Epidermal melanocyte (primary cell): ENCODE measurements around the gene MAPRE3.
A peak's percentile ranks its signal among the peaks of the same experiment; 100 is the strongest.
"Not testable (repeated sequence)": the region's sequence is repeated elsewhere in the genome, so short reads cannot be mapped to it uniquely, and the experiment has no call there.

Source experiments
- DNase-seq: peaks from one replicate; pipeline ENCODE4 v3.0.0; 2011; ENCODE audit warnings: low spot score; ENCODE audit not compliant: insufficient read length

The MAPRE3 gene

GRCh38 chr2:26970244-26970927, at the start of gene MAPRE3:
Gene MAPRE3, plus strand, starts transcription at chr2:26970637. Its CDS starts 51,582 bp downstream, at chr2:27022219.
- DNase-seq, result peak; percentile 76

GRCh38 chr2:26921323-26921722, 49.1 kb upstream of the MAPRE3 start:
- no peak for DNase-seq

- no peak for DNase-seq
Measured at GRCh38 chr2:26922405-26923188, 47.8 kb upstream of the MAPRE3 start.

- not testable (repeated sequence) for DNase-seq
Measured at GRCh38 chr2:26923189-26923466, 47.3 kb upstream of the MAPRE3 start.

GRCh38 chr2:26924731-26925099, 45.7 kb upstream of the MAPRE3 start:
- no peak for DNase-seq

GRCh38 chr2:26925100-26925791, 45.2 kb upstream of the MAPRE3 start:
- DNase-seq, result no peak

GRCh38 chr2:26927221-26927620, 43.2 kb upstream of the MAPRE3 start:
- DNase-seq, result no peak

- DNase-seq, result no peak
Measured at GRCh38 chr2:26932974-26933373, 37.5 kb upstream of the MAPRE3 start.

GRCh38 chr2:26933431-26934334, 36.8 kb upstream of the MAPRE3 start:
- DNase-seq, result no peak

- DNase-seq, result no peak
Measured at GRCh38 chr2:26934335-26934724, 36.1 kb upstream of the MAPRE3 start.

- no peak for DNase-seq
Measured at GRCh38 chr2:26934985-26935384, 35.5 kb upstream of the MAPRE3 start.

- DNase-seq, result no peak
Measured at GRCh38 chr2:26936855-26937254, 33.6 kb upstream of the MAPRE3 start.

GRCh38 chr2:26938399-26939118, 31.9 kb upstream of the MAPRE3 start:
- no peak for DNase-seq

GRCh38 chr2:26940001-26940400, 30.4 kb upstream of the MAPRE3 start:
- no peak for DNase-seq

GRCh38 chr2:26941486-26941885, 29.0 kb upstream of the MAPRE3 start:
- DNase-seq, result no peak

- peak; percentile 59 for DNase-seq
Measured at GRCh38 chr2:26942543-26943295, 27.7 kb upstream of the MAPRE3 start.

- no peak for DNase-seq
Measured at GRCh38 chr2:26945991-26946750, 24.3 kb upstream of the MAPRE3 start.

GRCh38 chr2:26946841-26947784, 23.3 kb upstream of the MAPRE3 start:
- no peak for DNase-seq
